Upper lobe of right lung (tissue), 1 donor: ENCODE results near the gene MAF. TPM values are rescaled to one million over a fixed set of nuclear protein-coding genes. Genes with fewer than 3 reads are reported as not detected.

ENCODE experiments used
- ATAC-seq: fragments of 200-7000 bp; cut with Tn5 transposase; one replicate; pipeline ENCODE4 v1.9.1; 2020; ENCODE audit warnings: mild to moderate bottlenecking, moderate library complexity
- DNase-seq: peaks from one replicate; pipeline ENCODE4 v3.0.0-alpha.2; 2020
- H3K27ac ChIP-seq: fragments of 200-600 bp; one replicate; pipeline ENCODE4 v1.8.0; 2022
- H3K27me3 ChIP-seq: fragments of 200-600 bp; one replicate; pipeline ENCODE4 v1.8.0; 2022; ENCODE audit warnings: mild to moderate bottlenecking
- H3K36me3 ChIP-seq: fragments of 200-600 bp; one replicate; pipeline ENCODE4 v1.8.0; 2022
- H3K4me1 ChIP-seq: fragments of 200-600 bp; one replicate; pipeline ENCODE4 v1.8.0; 2022
- H3K4me3 ChIP-seq: fragments of 200-600 bp; one replicate; pipeline ENCODE4 v1.8.0; 2022; ENCODE audit warnings: mild to moderate bottlenecking
- H3K9me3 ChIP-seq: fragments of 200-600 bp; one replicate; pipeline ENCODE4 v1.8.0; 2022
- intact Hi-C: fragments of 100-400 bp; cut with DNase I; formaldehyde crosslinking; loops from one replicate; pipeline ENCODE4 v1.11.0; 2022
- total RNA-seq: library from RNA; stranded (reverse); fragmentation: NEBNext Ultra II Directional; extraction: Animal tissue kit (Norgen Biotek cat#: 25700); gene quantifications from one replicate; pipeline ENCODE4 v1.2.1, GENCODE V29; 2021
- TF ChIP-seq, protein P1 (sequence below): fragments of 200-600 bp; IDR thresholded peaks from one replicate; pipeline ENCODE4 v1.8.0; 2022; ENCODE audit warnings: antibody characterized with exemption
- donor health status: DM: no; HTN: yes; CAD: no; lungs with severe emphysema.

The MAF gene
- total RNA-seq, 1 donor from 2014 or later, result 66.4 TPM

DNA sequence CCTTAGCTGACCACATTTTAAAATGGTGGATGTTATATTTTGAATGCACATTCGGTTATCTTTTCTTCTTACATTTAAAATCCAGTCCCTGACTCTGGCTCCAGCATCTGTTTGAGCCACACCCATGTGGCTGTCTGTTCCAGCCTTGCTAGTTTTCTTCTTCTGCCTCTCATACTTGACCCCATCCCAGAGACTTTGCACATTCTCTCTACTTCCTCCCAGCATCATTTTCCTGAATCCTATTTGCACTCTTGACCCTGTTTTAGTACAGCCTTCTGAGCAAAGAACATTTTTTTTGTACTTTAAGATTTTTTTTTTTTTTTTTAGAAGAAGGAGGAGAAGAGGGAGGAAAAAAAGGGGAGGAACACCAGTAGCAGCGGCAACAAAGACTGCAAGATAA lies 23.3 kb upstream of the MAF start:
- Histone ChIP-seq H3K36me3 (no peaks in the 10 kb centered on the region), H3K4me1 (no peaks in the 10 kb centered on the region), H3K4me3 (no peak overlapping the region), H3K27me3 (no peaks in the 10 kb centered on the region), H3K27ac (no peak overlapping the region), H3K9me3 (no peaks in the 10 kb centered on the region)
- TF ChIP-seq, protein P1, sequence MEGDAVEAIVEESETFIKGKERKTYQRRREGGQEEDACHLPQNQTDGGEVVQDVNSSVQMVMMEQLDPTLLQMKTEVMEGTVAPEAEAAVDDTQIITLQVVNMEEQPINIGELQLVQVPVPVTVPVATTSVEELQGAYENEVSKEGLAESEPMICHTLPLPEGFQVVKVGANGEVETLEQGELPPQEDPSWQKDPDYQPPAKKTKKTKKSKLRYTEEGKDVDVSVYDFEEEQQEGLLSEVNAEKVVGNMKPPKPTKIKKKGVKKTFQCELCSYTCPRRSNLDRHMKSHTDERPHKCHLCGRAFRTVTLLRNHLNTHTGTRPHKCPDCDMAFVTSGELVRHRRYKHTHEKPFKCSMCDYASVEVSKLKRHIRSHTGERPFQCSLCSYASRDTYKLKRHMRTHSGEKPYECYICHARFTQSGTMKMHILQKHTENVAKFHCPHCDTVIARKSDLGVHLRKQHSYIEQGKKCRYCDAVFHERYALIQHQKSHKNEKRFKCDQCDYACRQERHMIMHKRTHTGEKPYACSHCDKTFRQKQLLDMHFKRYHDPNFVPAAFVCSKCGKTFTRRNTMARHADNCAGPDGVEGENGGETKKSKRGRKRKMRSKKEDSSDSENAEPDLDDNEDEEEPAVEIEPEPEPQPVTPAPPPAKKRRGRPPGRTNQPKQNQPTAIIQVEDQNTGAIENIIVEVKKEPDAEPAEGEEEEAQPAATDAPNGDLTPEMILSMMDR, result no peak
- intact Hi-C loops, result no loop called here
- ATAC-seq, result no peak
- DNase-seq, result no peak

DNA sequence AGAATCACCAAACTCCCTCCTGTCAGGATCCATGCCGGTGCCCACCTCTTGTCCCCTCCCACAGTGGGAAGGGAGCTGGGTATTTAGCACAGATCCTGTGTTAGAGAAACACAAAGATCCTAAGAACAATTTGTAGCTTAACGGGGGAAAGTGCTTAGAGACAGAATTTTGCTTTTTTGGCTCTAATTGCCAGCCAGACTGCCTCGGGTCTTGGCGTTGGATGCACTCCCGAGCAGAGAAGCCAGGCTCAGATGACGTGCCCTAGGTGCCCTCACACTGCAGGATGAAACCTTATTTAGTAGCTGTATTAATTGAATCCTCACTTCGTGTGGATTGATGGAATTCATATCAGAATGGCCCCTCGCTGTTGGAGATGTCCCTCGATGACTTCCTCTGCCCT lies 22.5 kb upstream of the MAF start:
- Histone ChIP-seq H3K36me3 (no peaks in the 10 kb centered on the region), H3K27me3 (no peaks in the 10 kb centered on the region), H3K27ac (no peak overlapping the region), H3K4me3 (no peak overlapping the region), H3K4me1 (no peaks in the 10 kb centered on the region), H3K9me3 (no peaks in the 10 kb centered on the region)
- TF ChIP-seq, protein P1, result no peak
- intact Hi-C loops, result no loop called here
- no peak for ATAC-seq
- DNase-seq, result no peak

DNA sequence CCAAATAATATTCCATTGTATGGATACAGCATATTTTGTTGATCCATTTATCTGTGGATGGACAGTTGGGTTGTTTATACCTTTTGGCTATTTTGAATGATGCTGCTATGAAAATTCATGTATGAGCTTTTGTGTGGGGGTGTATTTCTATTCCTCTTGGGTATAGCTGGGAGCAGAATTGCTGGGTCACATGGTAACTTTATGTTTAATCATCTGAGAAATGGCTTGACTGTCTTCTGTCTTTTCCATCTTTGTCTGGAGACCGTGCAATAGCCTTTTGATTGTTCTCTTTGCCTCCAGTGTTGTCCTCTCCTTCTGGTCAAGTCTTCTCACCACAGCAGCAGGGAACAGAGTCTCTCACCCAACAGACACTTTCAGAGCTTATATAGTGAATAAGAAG lies 20.5 kb upstream of the MAF start:
- TF ChIP-seq, protein P1, result no peak
- Histone ChIP-seq H3K4me3 (no peak overlapping the region), H3K4me1 (no peaks in the 10 kb centered on the region), H3K27ac (no peak overlapping the region), H3K36me3 (no peaks in the 10 kb centered on the region), H3K27me3 (no peaks in the 10 kb centered on the region), H3K9me3 (no peaks in the 10 kb centered on the region)
- intact Hi-C loops, result no loop called here
- no peak for DNase-seq
- ATAC-seq, result no peak

GRCh38 chr16:79618692-79619050 lies 18.1 kb upstream of the MAF start:
- H3K36me3 ChIP-seq, result no peaks in the 10 kb centered on the region
- ATAC-seq (no peak), DNase-seq (no peak)
- no peaks in the 10 kb centered on the region for H3K4me1 ChIP-seq
- no peak overlapping the region for H3K27ac ChIP-seq
- H3K27me3 ChIP-seq, result no peaks in the 10 kb centered on the region
- no peak overlapping the region for H3K4me3 ChIP-seq
- intact Hi-C loops, result no loop called here
- TF ChIP-seq, protein P1, result no peak
- no peaks in the 10 kb centered on the region for H3K9me3 ChIP-seq

DNA sequence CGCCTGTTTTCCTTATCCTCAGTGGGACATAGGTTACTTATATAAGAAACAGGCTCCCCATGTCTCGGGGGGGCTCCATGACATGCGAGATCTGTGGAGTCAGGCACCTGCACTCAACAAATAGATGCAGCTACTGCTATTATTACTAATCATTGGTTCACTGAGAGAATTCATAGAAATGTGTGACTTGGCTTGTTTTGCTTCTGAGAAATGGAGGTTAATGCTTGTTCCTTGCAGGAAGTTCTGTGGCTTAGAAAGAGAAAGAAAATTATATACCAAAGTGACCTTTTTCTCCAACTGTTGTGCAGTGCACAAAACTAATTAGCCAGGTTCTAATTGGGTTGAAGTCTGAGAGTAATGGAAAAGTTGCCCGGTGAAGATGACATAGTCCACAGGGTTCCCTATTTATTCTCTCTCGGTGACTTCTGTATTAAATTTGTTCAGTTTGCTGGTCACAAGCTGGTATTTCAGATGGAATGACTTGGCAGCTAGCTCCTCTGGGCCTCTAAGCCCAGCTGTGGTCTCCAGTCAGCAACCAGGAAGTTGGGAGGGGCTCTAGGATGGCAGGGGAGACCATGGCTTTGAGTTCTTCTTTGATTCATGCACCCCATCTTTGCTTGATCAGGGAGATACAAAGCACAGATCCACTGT lies 17.6 kb upstream of the MAF start:
- Histone ChIP-seq H3K27me3 (no peaks in the 10 kb centered on the region), H3K9me3 (no peaks in the 10 kb centered on the region), H3K4me1 (no peaks in the 10 kb centered on the region), H3K4me3 (no peak overlapping the region), H3K36me3 (no peaks in the 10 kb centered on the region), H3K27ac (no peak overlapping the region)
- no peak for ATAC-seq
- TF ChIP-seq, protein P1, result no peak
- intact Hi-C loops, result no loop called here
- DNase-seq, result no peak

- Histone ChIP-seq H3K27ac (no peak overlapping the region), H3K4me1 (no peaks in the 10 kb centered on the region), H3K27me3 (no peaks in the 10 kb centered on the region), H3K4me3 (no peak overlapping the region), H3K9me3 (no peaks in the 10 kb centered on the region), H3K36me3 (no peaks in the 10 kb centered on the region)
- ATAC-seq (no peak), DNase-seq (no peak)
- intact Hi-C loops, result no loop called here
- TF ChIP-seq, protein P1, result no peak
Observed at GRCh38 chr16:79613009-79613408, 12.5 kb upstream of the MAF start.
